ENCODE results near the gene CD68. TPM values are rescaled to one million over a fixed set of nuclear protein-coding genes. Genes with fewer than 3 reads are reported as not detected.

Gene CD68
- total and polyA plus RNA-seq, 4 donors: 33.3 to 595 (median 395) TPM

DNA sequence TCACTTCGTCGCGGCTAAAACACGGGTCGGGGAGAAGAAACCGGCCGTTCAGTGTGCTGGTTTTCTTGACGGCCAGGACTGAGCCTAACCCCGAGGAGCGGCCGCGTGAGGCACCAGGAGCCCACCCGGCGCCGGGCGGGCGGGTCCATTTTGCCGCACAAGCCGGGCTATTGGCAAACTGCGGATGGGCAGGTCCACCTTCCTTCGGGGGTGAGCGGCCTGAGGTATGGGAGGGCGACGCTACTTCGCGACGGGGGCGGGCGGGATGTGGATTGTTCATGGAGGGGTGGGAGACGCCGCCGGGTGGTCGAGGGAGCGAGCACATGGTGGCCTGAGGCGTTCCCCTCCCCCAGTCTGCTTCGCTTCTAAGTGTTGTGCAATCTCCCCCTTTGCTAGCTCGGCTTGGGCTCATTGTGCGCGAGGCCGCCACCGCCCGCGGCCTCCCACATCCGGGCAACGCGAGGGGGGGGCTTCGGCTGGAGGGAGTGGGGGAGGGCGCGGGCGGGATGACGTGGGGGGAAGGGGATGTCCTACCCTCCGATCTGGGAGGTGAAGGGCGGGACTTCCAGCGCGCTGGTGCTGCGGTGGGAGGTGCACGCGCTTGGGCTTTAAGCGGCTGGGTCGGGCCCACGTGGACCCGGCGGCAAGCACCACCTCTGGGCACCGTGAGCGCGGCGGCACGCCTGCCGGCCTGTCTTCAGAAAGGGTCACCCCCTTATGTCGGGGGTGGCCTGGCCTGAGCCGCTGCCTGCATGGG lies 5.9 kb upstream of the CD68 start:
- DNase-seq (peak; percentile 95 to 98 (median 95)), ATAC-seq (ENCODE audit: insufficient read depth, low FRiP score) (peak; percentile 60)
- peak overlapping the region; percentile 91 to 100 for H3K27ac ChIP-seq (ENCODE audit: low read depth in 1 of 2, low read length in 1 of 2)
- peaks cover 4 to 25% (median 8%) of the 10 kb centered on the region in 5 donors for H3K4me1 ChIP-seq (ENCODE audit: control insufficient read depth in 5 of 5, insufficient read depth in 5 of 5, low read length in 5 of 5)
- H3K27me3 ChIP-seq (ENCODE audit: control insufficient read depth in 3 of 3, insufficient read depth in 3 of 3, low read length in 2 of 3): no peaks in the 10 kb centered on the region
- peak overlapping the region; percentile 100 for H3K4me3 ChIP-seq
- TF ChIP-seq, protein P1, sequence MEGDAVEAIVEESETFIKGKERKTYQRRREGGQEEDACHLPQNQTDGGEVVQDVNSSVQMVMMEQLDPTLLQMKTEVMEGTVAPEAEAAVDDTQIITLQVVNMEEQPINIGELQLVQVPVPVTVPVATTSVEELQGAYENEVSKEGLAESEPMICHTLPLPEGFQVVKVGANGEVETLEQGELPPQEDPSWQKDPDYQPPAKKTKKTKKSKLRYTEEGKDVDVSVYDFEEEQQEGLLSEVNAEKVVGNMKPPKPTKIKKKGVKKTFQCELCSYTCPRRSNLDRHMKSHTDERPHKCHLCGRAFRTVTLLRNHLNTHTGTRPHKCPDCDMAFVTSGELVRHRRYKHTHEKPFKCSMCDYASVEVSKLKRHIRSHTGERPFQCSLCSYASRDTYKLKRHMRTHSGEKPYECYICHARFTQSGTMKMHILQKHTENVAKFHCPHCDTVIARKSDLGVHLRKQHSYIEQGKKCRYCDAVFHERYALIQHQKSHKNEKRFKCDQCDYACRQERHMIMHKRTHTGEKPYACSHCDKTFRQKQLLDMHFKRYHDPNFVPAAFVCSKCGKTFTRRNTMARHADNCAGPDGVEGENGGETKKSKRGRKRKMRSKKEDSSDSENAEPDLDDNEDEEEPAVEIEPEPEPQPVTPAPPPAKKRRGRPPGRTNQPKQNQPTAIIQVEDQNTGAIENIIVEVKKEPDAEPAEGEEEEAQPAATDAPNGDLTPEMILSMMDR (IDR thresholded peaks at IDR 0.05; ENCODE audit: control extremely low read depth, extremely low read depth): no peak
- H3K9ac ChIP-seq (ENCODE audit: insufficient read depth in 1 of 2, low read length in 2 of 2): peak overlapping the region; percentile 77 to 95
- peaks cover 0 to 2% (median 0%) of the 10 kb centered on the region in 4 donors for H3K9me3 ChIP-seq (ENCODE audit: control insufficient read depth in 4 of 4, insufficient read depth in 3 of 4, low read length in 3 of 4)
- 0 to 1% methylated on average over 54 to 71 of the region's 71 CpGs for WGBS, 2 donors
- peaks cover 36 to 64% (median 53%) of the 10 kb centered on the region in 4 donors for H3K36me3 ChIP-seq (ENCODE audit: control insufficient read depth in 4 of 4, insufficient read depth in 4 of 4, low read length in 4 of 4)

DNA sequence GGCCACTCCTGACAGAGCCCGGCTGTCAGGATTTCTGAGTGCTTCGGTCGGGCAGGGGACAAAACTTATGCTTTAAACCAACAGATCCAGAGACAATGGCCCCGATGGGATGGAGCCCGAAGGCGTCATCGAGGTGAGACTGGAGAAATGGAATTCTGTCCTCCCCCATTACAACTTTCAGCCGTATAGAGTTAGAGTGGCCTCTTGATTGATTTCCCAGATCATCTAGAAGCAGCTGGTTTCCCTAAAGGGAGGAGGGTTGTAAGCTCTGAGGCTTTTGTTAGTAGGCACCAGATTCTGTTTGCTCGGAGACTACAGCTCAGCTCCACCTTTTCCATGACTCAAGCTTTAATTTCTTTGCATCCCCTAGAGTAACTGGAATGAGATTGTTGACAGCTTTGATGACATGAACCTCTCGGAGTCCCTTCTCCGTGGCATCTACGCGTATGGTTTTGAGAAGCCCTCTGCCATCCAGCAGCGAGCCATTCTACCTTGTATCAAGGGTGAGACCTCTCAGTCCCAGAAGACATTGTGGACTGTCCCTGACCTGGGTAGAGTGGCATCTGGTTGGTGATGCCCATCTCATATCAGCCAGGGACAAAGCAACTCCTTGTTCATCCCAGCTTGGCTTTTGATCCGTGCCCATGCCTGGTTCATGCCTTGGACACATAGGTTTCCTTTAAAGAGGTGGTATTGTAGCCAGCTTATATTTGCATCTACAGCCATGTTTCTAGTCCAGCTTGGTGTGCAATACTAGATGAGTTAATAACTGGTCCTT lies 5.1 kb upstream of the CD68 start:
- H3K27me3 ChIP-seq (ENCODE audit: control insufficient read depth in 3 of 3, insufficient read depth in 3 of 3, low read length in 2 of 3): no peaks in the 10 kb centered on the region
- H3K9me3 ChIP-seq (ENCODE audit: control insufficient read depth in 4 of 4, insufficient read depth in 3 of 4, low read length in 3 of 4): peaks cover 0 to 2% (median 0%) of the 10 kb centered on the region in 4 donors
- TF ChIP-seq, protein P1 (IDR thresholded peaks at IDR 0.05; ENCODE audit: control extremely low read depth, extremely low read depth): no peak
- H3K4me3 ChIP-seq: peak overlapping the region; percentile 76
- peak overlapping the region; percentile 14 to 83 for H3K27ac ChIP-seq (ENCODE audit: low read depth in 1 of 2, low read length in 1 of 2)
- WGBS, 2 donors: 22 to 35% methylated on average over 15 of the region's 15 CpGs
- H3K36me3 ChIP-seq (ENCODE audit: control insufficient read depth in 4 of 4, insufficient read depth in 4 of 4, low read length in 4 of 4): peaks cover 40 to 63% (median 55%) of the 10 kb centered on the region in 4 donors
- H3K9ac ChIP-seq (ENCODE audit: insufficient read depth in 1 of 2, low read length in 2 of 2): peak overlapping the region; percentile 33 to 77
- peak in 1 of 3 donors; percentile 23 for DNase-seq
- peaks cover 7 to 29% (median 9%) of the 10 kb centered on the region in 5 donors for H3K4me1 ChIP-seq (ENCODE audit: control insufficient read depth in 5 of 5, insufficient read depth in 5 of 5, low read length in 5 of 5)
- ATAC-seq (ENCODE audit: insufficient read depth, low FRiP score): no peak

DNA sequence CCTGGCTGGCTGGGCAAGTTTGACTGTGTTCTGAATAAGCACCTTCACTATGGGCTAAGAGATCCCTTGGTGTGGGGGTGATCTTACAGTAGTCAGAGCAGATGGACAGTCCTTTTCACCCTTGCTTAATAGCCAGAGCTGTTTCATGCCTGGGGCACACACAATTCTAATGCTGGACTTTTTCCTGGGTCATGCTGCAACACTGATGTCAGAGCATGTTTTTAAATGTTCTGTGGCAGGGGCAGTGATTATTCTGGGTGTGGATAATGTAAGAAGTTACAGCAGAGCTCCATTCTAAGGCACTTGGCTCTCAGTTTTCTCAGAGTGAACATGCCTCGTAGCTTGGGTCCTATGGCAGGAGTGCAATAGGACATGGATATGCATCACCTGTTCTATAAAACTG lies 4.0 kb upstream of the CD68 start:
- Histone ChIP-seq H3K36me3 (ENCODE audit: control insufficient read depth in 4 of 4, insufficient read depth in 4 of 4, low read length in 4 of 4) (peaks cover 40 to 59% (median 51%) of the 10 kb centered on the region in 4 donors), H3K4me3 (no peak overlapping the region), H3K4me1 (ENCODE audit: control insufficient read depth in 5 of 5, insufficient read depth in 5 of 5, low read length in 5 of 5) (peaks cover 7 to 34% (median 12%) of the 10 kb centered on the region in 5 donors), H3K27me3 (ENCODE audit: control insufficient read depth in 3 of 3, insufficient read depth in 3 of 3, low read length in 2 of 3) (no peaks in the 10 kb centered on the region), H3K27ac (ENCODE audit: low read depth in 1 of 2, low read length in 1 of 2) (peak overlapping the region in 1 of 2 donors; percentile 52), H3K9ac (ENCODE audit: insufficient read depth in 1 of 2, low read length in 2 of 2) (no peak overlapping the region), H3K9me3 (ENCODE audit: control insufficient read depth in 4 of 4, insufficient read depth in 3 of 4, low read length in 3 of 4) (peaks cover 0 to 2% (median 0%) of the 10 kb centered on the region in 4 donors)
- 63 to 91% methylated on average over 1 of the region's 1 CpG for WGBS, 2 donors
- DNase-seq (no peak), ATAC-seq (ENCODE audit: insufficient read depth, low FRiP score) (no peak)
- TF ChIP-seq, protein P1 (IDR thresholded peaks at IDR 0.05; ENCODE audit: control extremely low read depth, extremely low read depth): no peak
